D721Med (cell line): Measurements from ENCODE around the gene ATXN1.
"Not testable (repeated sequence)": the region's sequence is repeated elsewhere in the genome, so short reads cannot be mapped to it uniquely, and the experiment has no call there.

Experiments
- DNase-seq: peaks from one replicate; pipeline ENCODE4 v3.0.0; 2011; ENCODE audit warnings: low spot score; ENCODE audit not compliant: insufficient read length
- FAIRE-seq: peaks from 2 replicates; lab custom pipeline; 2011; peaks lifted over from hg19 to GRCh38; lab: Jason Lieb, UNC
- CTCF ChIP-seq: IDR thresholded peaks from 2 replicates; pipeline ENCODE4 v1.5.1; 2012; ENCODE audit warnings: mild to moderate bottlenecking, control low read depth; ENCODE audit not compliant: insufficient read depth; ENCODE audit errors: missing control alignments

Gene ATXN1

GRCh38 chr6:16793828-16794412, 32.7 kb upstream of the ATXN1 start:
- FAIRE-seq: no peak
- DNase-seq: no peak
- TF ChIP-seq CTCF: no peak

- DNase-seq (no peak), FAIRE-seq (no peak)
- TF ChIP-seq CTCF: no peak
Measured at GRCh38 chr6:16789329-16790038, 28.2 kb upstream of the ATXN1 start.

- TF ChIP-seq CTCF: no peak
- DNase-seq (no peak), FAIRE-seq (no peak)
Measured at GRCh38 chr6:16787128-16787682, 25.9 kb upstream of the ATXN1 start.

GRCh38 chr6:16785496-16785895, 24.2 kb upstream of the ATXN1 start:
- FAIRE-seq (no peak), DNase-seq (no peak)
- no peak for TF ChIP-seq CTCF

- not testable (repeated sequence) for FAIRE-seq, DNase-seq
Measured at GRCh38 chr6:16784957-16785356, 23.7 kb upstream of the ATXN1 start.

- FAIRE-seq (no peak), DNase-seq (no peak)
- no peak for TF ChIP-seq CTCF
Measured at GRCh38 chr6:16783952-16784565, 22.8 kb upstream of the ATXN1 start.

- no peak for DNase-seq
- FAIRE-seq: no peak
- no peak for TF ChIP-seq CTCF
Measured at GRCh38 chr6:16783509-16783908, 22.2 kb upstream of the ATXN1 start.
